Activated CD4-positive, CD25-positive, alpha-beta regulatory T cell (primary cell): ENCODE measurements around the gene PFKFB4.
A peak's percentile ranks its signal among the peaks of the same experiment; 100 is the strongest.

Experiments
- DNase-seq, 4 experiments: peaks; one replicate each; lab custom pipeline; 2025; lab: John Stamatoyannopoulos, UW

PFKFB4 gene

GRCh38 chr3:48556796-48557626, at the start of gene PFKFB4:
Gene PFKFB4 (minus strand): TSS chr3:48556803. CDS start chr3:48556777, 26 bp downstream.
- DNase-seq, result peak; percentile 93 to 98 (median 98)

GRCh38 chr3:48601622-48601994, 45.0 kb upstream of the PFKFB4 start:
- DNase-seq, result no peak

- DNase-seq, result no peak
These were observed 44.4 kb upstream of the PFKFB4 start for GRCh38 chr3:48600711-48601621.

- no peak for DNase-seq
These were observed 43.1 kb upstream of the PFKFB4 start for GRCh38 chr3:48599509-48600285.

GRCh38 chr3:48599077-48599501, 42.5 kb upstream of the PFKFB4 start:
- no peak for DNase-seq

- no peak for DNase-seq
These were observed 41.9 kb upstream of the PFKFB4 start for GRCh38 chr3:48598323-48599076.

- no peak for DNase-seq
These were observed 40.8 kb upstream of the PFKFB4 start for GRCh38 chr3:48597408-48597800.

GRCh38 chr3:48596676-48597407, 40.2 kb upstream of the PFKFB4 start:
- DNase-seq, result no peak

GRCh38 chr3:48596157-48596556, 39.6 kb upstream of the PFKFB4 start:
- DNase-seq, result no peak

- DNase-seq, result no peak
These were observed 39.0 kb upstream of the PFKFB4 start for GRCh38 chr3:48595526-48596121.

GRCh38 chr3:48595075-48595525, 38.5 kb upstream of the PFKFB4 start, which contains the start of gene COL7A1:
Gene COL7A1 (minus strand): TSS chr3:48595329. CDS start chr3:48595159, 170 bp downstream.
- DNase-seq, result no peak

GRCh38 chr3:48594417-48595049, 37.9 kb upstream of the PFKFB4 start:
- no peak for DNase-seq

- DNase-seq, result no peak
These were observed 36.7 kb upstream of the PFKFB4 start for GRCh38 chr3:48593337-48593736.

- DNase-seq, result no peak
These were observed 36.0 kb upstream of the PFKFB4 start for GRCh38 chr3:48592519-48593087.

- DNase-seq, result no peak
These were observed 35.4 kb upstream of the PFKFB4 start for GRCh38 chr3:48591886-48592518.

- no peak for DNase-seq
These were observed 34.8 kb upstream of the PFKFB4 start for GRCh38 chr3:48591436-48591835.

- DNase-seq, result no peak
These were observed 31.6 kb upstream of the PFKFB4 start for GRCh38 chr3:48588230-48588629.

- DNase-seq, result no peak
These were observed 31.1 kb upstream of the PFKFB4 start for GRCh38 chr3:48587686-48588085.

GRCh38 chr3:48585411-48585810, 28.8 kb upstream of the PFKFB4 start:
- no peak for DNase-seq
